SK-N-SH (cell line): ENCODE results near the gene ANLN. TPM values are rescaled to one million over a fixed set of nuclear protein-coding genes. Genes with fewer than 3 reads are reported as not detected.

Source experiments
- CTCF ChIA-PET: fragments of 300-600, 350-600 bp; formaldehyde crosslinking; extraction: SDS; loops from one replicate; lab custom pipeline; 2021; lab: Yijun Ruan, JAX
- POLR2A ChIA-PET: fragments of 350-600 bp; sonication (Branson Sonifier 250); formaldehyde crosslinking; extraction: SDS; loops from one replicate; lab custom pipeline; 2020; ENCODE audit warnings: antibody characterized with exemption, inconsistent platforms; lab: Yijun Ruan, JAX
- DNase-seq: peaks from one replicate; pipeline ENCODE4 v3.0.0; 2012
- H2AFZ ChIP-seq: fragments of 200-600 bp; sonication (generic); 2 replicates; pipeline ENCODE4 v1.8.1; 2016; ENCODE audit warnings: antibody characterized with exemption, mild to moderate bottlenecking, low read depth
- H3F3A ChIP-seq: fragments of 200-600 bp; sonication (generic); replicated peaks from 2 replicates; pipeline ENCODE3; 2016; ENCODE audit warnings: antibody characterized with exemption, mild to moderate bottlenecking; ENCODE audit not compliant: insufficient read depth
- H3K27ac ChIP-seq, 2 experiments: fragments of 200-500 bp in 1 of 2; fragments of 200-600 bp in 1 of 2; sonication (Bioruptor generic) in 1 of 2; sonication (generic), shearing (Covaris generic) in 1 of 2; 2 replicates each; pipeline versions ENCODE4 v1.5.1 to v1.6.1; 2014 to 2016; ENCODE audit warnings: low read depth in 2 of 2, inconsistent platforms in 1 of 2, low read length in 1 of 2, mild to moderate bottlenecking in 1 of 2, mixed read lengths in 1 of 2
- H3K27me3 ChIP-seq: fragments of 200-600 bp; sonication (generic), shearing (Covaris generic); 2 replicates; pipeline ENCODE4 v1.6.1; 2016; ENCODE audit warnings: mixed run types; ENCODE audit not compliant: insufficient read depth
- H3K36me3 ChIP-seq, 2 experiments: fragments of 200-500 bp in 1 of 2; fragments of 200-600 bp in 1 of 2; sonication (Bioruptor generic) in 1 of 2; sonication (generic) in 1 of 2; replicated peaks in 1 of 2; 2 replicates each; pipeline versions ENCODE3 to v1.5.1; 2014 to 2016; ENCODE audit warnings: low read length in 1 of 2, mild to moderate bottlenecking in 1 of 2; ENCODE audit not compliant: insufficient read depth in 2 of 2, control insufficient read depth in 1 of 2
- H3K4me1 ChIP-seq, 2 experiments: fragments of 200-500 bp in 1 of 2; fragments of 200-600 bp in 1 of 2; sonication (Bioruptor generic) in 1 of 2; sonication (generic), shearing (Covaris generic) in 1 of 2; 2 replicates each; pipeline versions ENCODE4 v1.5.1 to v1.6.1; 2014 to 2016; ENCODE audit warnings: low read depth in 1 of 2, low read length in 1 of 2, mixed run types in 1 of 2; ENCODE audit not compliant: insufficient read depth in 2 of 2, control insufficient read depth in 1 of 2
- H3K4me2 ChIP-seq: fragments of 200-600 bp; sonication (generic), shearing (Covaris generic); 2 replicates; pipeline ENCODE4 v1.6.1; 2017; ENCODE audit warnings: mixed run types
- H3K4me3 ChIP-seq, 2 experiments: fragments of 200-500 bp in 1 of 2; fragments of 200-600 bp in 1 of 2; sonication (Bioruptor generic) in 1 of 2; sonication (generic), shearing (Covaris generic) in 1 of 2; 2 replicates each; pipeline versions ENCODE4 v1.5.1 to v1.8.1; 2014 to 2016; ENCODE audit warnings: low read depth in 2 of 2, inconsistent platforms in 1 of 2, low read length in 1 of 2, mild to moderate bottlenecking in 1 of 2, mixed read lengths in 1 of 2, moderate library complexity in 1 of 2
- H3K79me2 ChIP-seq: fragments of 200-600 bp; sonication (generic); 2 replicates; pipeline ENCODE4 v1.8.1; 2017; ENCODE audit warnings: mild to moderate bottlenecking; ENCODE audit not compliant: insufficient read depth
- H3K9ac ChIP-seq: fragments of 200-600 bp; sonication (generic); 2 replicates; pipeline ENCODE4 v1.6.1; 2017; ENCODE audit warnings: mixed run types
- H3K9me2 ChIP-seq: fragments of 200-600 bp; sonication (generic); 2 replicates; pipeline ENCODE4 v1.6.1; 2017; ENCODE audit warnings: mixed run types
- H3K9me3 ChIP-seq: fragments of 200-600 bp; sonication (generic); 2 replicates; pipeline ENCODE4 v1.6.1; 2017; ENCODE audit warnings: mixed run types, mild to moderate bottlenecking, moderate library complexity
- H4K20me1 ChIP-seq: fragments of 200-600 bp; sonication (generic); 2 replicates; pipeline ENCODE4 v1.6.1; 2017; ENCODE audit warnings: mild to moderate bottlenecking, mixed run types; ENCODE audit not compliant: insufficient read depth
- CHD2 ChIP-seq: fragments of 150-350 bp; IDR thresholded peaks from 2 replicates; pipeline ENCODE4 v1.6.1; 2018; ENCODE audit warnings: low read length; ENCODE audit not compliant: partially characterized antibody
- CTCF ChIP-seq: fragments of 200-600 bp; sonication (generic); IDR thresholded peaks from 2 replicates; pipeline ENCODE4 v1.6.1; 2017; ENCODE audit warnings: antibody characterized with exemption, mild to moderate bottlenecking, moderate library complexity
- FOSL2 ChIP-seq: IDR thresholded peaks from 2 replicates; pipeline ENCODE4 v1.4.0; 2012; ENCODE audit warnings: low read depth, mild to moderate bottlenecking, moderate library complexity, borderline replicate concordance
- FOXJ3 ChIP-seq: sonication (generic); formaldehyde crosslinking; IDR thresholded peaks from 2 replicates; pipeline ENCODE4 v1.5.1; 2020; ENCODE audit warnings: mild to moderate bottlenecking, missing genetic modification reagents
- GABPA ChIP-seq: IDR thresholded peaks from 2 replicates; pipeline ENCODE4 v1.4.0; 2012; ENCODE audit warnings: low read depth, mild to moderate bottlenecking
- GATA2 ChIP-seq: sonication (generic); formaldehyde crosslinking; IDR thresholded peaks from 2 replicates; pipeline ENCODE4 v1.5.0; 2020; ENCODE audit warnings: mild to moderate bottlenecking, missing genetic modification reagents
- IRF3 ChIP-seq: fragments of 150-350 bp; IDR thresholded peaks from 2 replicates; pipeline ENCODE4 v1.6.1; 2016; ENCODE audit warnings: mild to moderate bottlenecking, low read depth, low read length
- MAX ChIP-seq: IDR thresholded peaks from 2 replicates; pipeline ENCODE4 v1.4.0; 2012; ENCODE audit warnings: low read depth
- NFIC ChIP-seq: IDR thresholded peaks from 2 replicates; pipeline ENCODE4 v1.4.0; 2012; ENCODE audit warnings: borderline replicate concordance
- POLR2AphosphoS5 ChIP-seq: IDR thresholded peaks from 2 replicates; pipeline ENCODE4 v1.6.1; 2012; ENCODE audit warnings: low read depth, low read length
- RAD21 ChIP-seq: IDR thresholded peaks from 2 replicates; pipeline ENCODE4 v1.6.1; 2012; ENCODE audit warnings: mild to moderate bottlenecking, low read length
- REST ChIP-seq: IDR thresholded peaks from 2 replicates; pipeline ENCODE4 v1.6.1; 2012; ENCODE audit warnings: mild to moderate bottlenecking, low read depth, low read length, moderate library complexity
- RFX5 ChIP-seq: IDR thresholded peaks from 2 replicates; pipeline ENCODE4 v1.6.1; 2012; ENCODE audit warnings: mild to moderate bottlenecking, improper control_type of control experiment, low read length
- SIN3A ChIP-seq: IDR thresholded peaks from 2 replicates; pipeline ENCODE4 v1.6.1; 2012; ENCODE audit warnings: low read depth, mild to moderate bottlenecking, low read length, moderate library complexity, borderline replicate concordance
- SMC3 ChIP-seq: IDR thresholded peaks from 2 replicates; pipeline ENCODE4 v1.6.1; 2012; ENCODE audit warnings: low read depth, low read length, improper control_type of control experiment
- TEAD4 ChIP-seq: IDR thresholded peaks from 2 replicates; pipeline ENCODE4 v1.4.0; 2012; ENCODE audit warnings: mild to moderate bottlenecking, borderline replicate concordance; ENCODE audit not compliant: insufficient read depth
- USF1 ChIP-seq: IDR thresholded peaks from 2 replicates; pipeline ENCODE4 v1.4.0; 2012; ENCODE audit warnings: low read depth, borderline replicate concordance
- ZBTB33 ChIP-seq: IDR thresholded peaks from 2 replicates; pipeline ENCODE4 v1.4.0; 2012; ENCODE audit warnings: low read depth, borderline replicate concordance
- WGBS: methylation state at CpG from one replicate; pipeline ENCODE4 v1.1.6; 2017; ENCODE audit warnings: low lambda C conversion rate; 5-methylcytosine and 5-hydroxymethylcytosine counted together
- polyA plus RNA-seq, 3 experiments: library from polyadenylated mRNA; depleted of rRNA; stranded (reverse); fragments of >200 nt; gene quantifications; 2 replicates each; pipeline ENCODE4 v1.2.3, GENCODE V29; 2012

Gene ANLN
- polyA plus RNA-seq, 1 of the 3 experiments (the other 2 are of a cell fraction): 17.1 TPM

- H3K4me3 ChIP-seq: no peak overlapping the region
- H4K20me1 ChIP-seq: no peaks in the 10 kb centered on the region
- H2AFZ ChIP-seq: peak overlapping the region; percentile 59; the same call in 1 of the 2 replicates
- no peak for TF ChIP-seq RFX5
- TF ChIP-seq FOSL2: no peak
- TF ChIP-seq USF1: no peak
- no peak for TF ChIP-seq GABPA
- TF ChIP-seq POLR2AphosphoS5: no peak
- no peak for TF ChIP-seq FOXJ3 (CRISPR knock-in tag)
- TF ChIP-seq IRF3: no peak
- TF ChIP-seq ZBTB33: no peak
- no peak for TF ChIP-seq CHD2
- TF ChIP-seq SIN3A: no peak
- no peak for TF ChIP-seq MAX
- no peak for TF ChIP-seq CTCF
- no peak for TF ChIP-seq TEAD4
- TF ChIP-seq RAD21: no peak
- no peak for TF ChIP-seq REST
- TF ChIP-seq NFIC: no peak
- TF ChIP-seq SMC3: no peak
- TF ChIP-seq GATA2 (CRISPR knock-in tag): no peak
- no peaks in the 10 kb centered on the region for H3K36me3 ChIP-seq
- no peaks in the 10 kb centered on the region for H3K27me3 ChIP-seq
- H3K79me2 ChIP-seq: no peaks in the 10 kb centered on the region
- H3K27ac ChIP-seq: no peak overlapping the region
- WGBS: 56% methylated on average over 5 of the region's 6 CpGs
- no peak overlapping the region for H3K4me2 ChIP-seq
- DNase-seq: no peak
- peaks cover 6% of the 10 kb centered on the region for H3F3A ChIP-seq
- ChIA-PET POLR2A (no interaction called here), CTCF (interaction anchor here (0.6 to 18.3 kb wide), 17 partner anchors 8 to 731 kb away, joined by 3 to 214 read pairs (median 5); no protein-coding TSS in a partner anchor)
- H3K9me3 ChIP-seq: no peaks in the 10 kb centered on the region
- H3K4me1 ChIP-seq: peaks cover 0 to 8% of the 10 kb centered on the region in 2 experiments; a peak in 2 of 4 replicates
- H3K9ac ChIP-seq: no peak overlapping the region
- H3K9me2 ChIP-seq: no peaks in the 10 kb centered on the region
Observed at GRCh38 chr7:36474283-36475010, 84.8 kb downstream of the ANLN start.
